ENCODE measurements around the gene PLXNC1.

PLXNC1 gene

GRCh38 chr12:94269316-94269999, 121.1 kb downstream of the PLXNC1 start:
- Mint-ChIP-seq H3K27me3 (no peaks in the 10 kb centered on the region), H3K36me3 (peaks cover 73% of the 10 kb centered on the region), H3K4me1 (peaks cover 82% of the 10 kb centered on the region), H3K4me3 (no peak overlapping the region), H3K27ac (peak overlapping the region; percentile 84), H3K9me3 (no peaks in the 10 kb centered on the region)
- no peak for ATAC-seq

GRCh38 chr12:94271351-94271750, 123.0 kb downstream of the PLXNC1 start:
- H3K4me3 Mint-ChIP-seq: no peak overlapping the region
- H3K4me1 Mint-ChIP-seq: peaks cover 68% of the 10 kb centered on the region
- peaks cover 54% of the 10 kb centered on the region for H3K36me3 Mint-ChIP-seq
- peak overlapping the region; percentile 71 for H3K27ac Mint-ChIP-seq
- no peak for ATAC-seq
- no peaks in the 10 kb centered on the region for H3K27me3 Mint-ChIP-seq
- H3K9me3 Mint-ChIP-seq: no peaks in the 10 kb centered on the region

- H3K9me3 Mint-ChIP-seq: no peaks in the 10 kb centered on the region
- H3K27ac Mint-ChIP-seq: peak overlapping the region; percentile 71
- H3K4me1 Mint-ChIP-seq: peaks cover 58% of the 10 kb centered on the region
- peaks cover 45% of the 10 kb centered on the region for H3K36me3 Mint-ChIP-seq
- H3K27me3 Mint-ChIP-seq: no peaks in the 10 kb centered on the region
- peak; percentile 28 for ATAC-seq
- H3K4me3 Mint-ChIP-seq: no peak overlapping the region
Observed at GRCh38 chr12:94272280-94272679, 123.9 kb downstream of the PLXNC1 start.

GRCh38 chr12:94273272-94273671, 124.9 kb downstream of the PLXNC1 start:
- H3K4me1 Mint-ChIP-seq: peaks cover 48% of the 10 kb centered on the region

GRCh38 chr12:94276725-94277124, 128.3 kb downstream of the PLXNC1 start:
- no peak for ATAC-seq
- H3K27me3 Mint-ChIP-seq: no peaks in the 10 kb centered on the region
- peaks cover 49% of the 10 kb centered on the region for H3K36me3 Mint-ChIP-seq
- H3K27ac Mint-ChIP-seq: no peak overlapping the region
- peaks cover 23% of the 10 kb centered on the region for H3K4me1 Mint-ChIP-seq
- no peaks in the 10 kb centered on the region for H3K9me3 Mint-ChIP-seq
- H3K4me3 Mint-ChIP-seq: no peak overlapping the region

More at GRCh38 chr12:94273272-94273671, 124.9 kb downstream of the PLXNC1 start:
- H3K27ac Mint-ChIP-seq: peak overlapping the region; percentile 71
- no peaks in the 10 kb centered on the region for H3K27me3 Mint-ChIP-seq
- ATAC-seq: no peak
- no peak overlapping the region for H3K4me3 Mint-ChIP-seq
- H3K36me3 Mint-ChIP-seq: peaks cover 49% of the 10 kb centered on the region
- no peaks in the 10 kb centered on the region for H3K9me3 Mint-ChIP-seq

- Mint-ChIP-seq H3K4me3 (no peak overlapping the region), H3K9me3 (no peaks in the 10 kb centered on the region), H3K27me3 (no peaks in the 10 kb centered on the region), H3K27ac (no peak overlapping the region), H3K36me3 (peaks cover 49% of the 10 kb centered on the region), H3K4me1 (peaks cover 23% of the 10 kb centered on the region)
- no peak for ATAC-seq
Observed at GRCh38 chr12:94277426-94278000, 129.1 kb downstream of the PLXNC1 start.

GRCh38 chr12:94280063-94280462, 131.7 kb downstream of the PLXNC1 start:
- peaks cover 34% of the 10 kb centered on the region for H3K4me1 Mint-ChIP-seq
- peaks cover 57% of the 10 kb centered on the region for H3K36me3 Mint-ChIP-seq
- H3K27me3 Mint-ChIP-seq: no peaks in the 10 kb centered on the region
- no peaks in the 10 kb centered on the region for H3K9me3 Mint-ChIP-seq
- peak; percentile 58 for ATAC-seq
- peak overlapping the region; percentile 52 for H3K27ac Mint-ChIP-seq
- H3K4me3 Mint-ChIP-seq: no peak overlapping the region

- Mint-ChIP-seq H3K4me1 (peaks cover 42% of the 10 kb centered on the region), H3K27ac (peak overlapping the region; percentile 69), H3K27me3 (no peaks in the 10 kb centered on the region), H3K9me3 (no peaks in the 10 kb centered on the region), H3K4me3 (no peak overlapping the region), H3K36me3 (peaks cover 71% of the 10 kb centered on the region)
- ATAC-seq: peak; percentile 64
Observed at GRCh38 chr12:94282675-94283074, 134.3 kb downstream of the PLXNC1 start.

GRCh38 chr12:94284046-94284445, 135.7 kb downstream of the PLXNC1 start:
- ATAC-seq: no peak
- Mint-ChIP-seq H3K9me3 (no peaks in the 10 kb centered on the region), H3K27ac (peak overlapping the region; percentile 69), H3K4me1 (peaks cover 46% of the 10 kb centered on the region), H3K27me3 (no peaks in the 10 kb centered on the region), H3K4me3 (no peak overlapping the region), H3K36me3 (peaks cover 70% of the 10 kb centered on the region)

GRCh38 chr12:94284859-94285258, 136.5 kb downstream of the PLXNC1 start:
- peaks cover 72% of the 10 kb centered on the region for H3K36me3 Mint-ChIP-seq
- H3K27me3 Mint-ChIP-seq: no peaks in the 10 kb centered on the region
- H3K27ac Mint-ChIP-seq: peak overlapping the region; percentile 69
- H3K4me1 Mint-ChIP-seq: peaks cover 44% of the 10 kb centered on the region
- H3K4me3 Mint-ChIP-seq: no peak overlapping the region
- no peaks in the 10 kb centered on the region for H3K9me3 Mint-ChIP-seq
- ATAC-seq: no peak

- peak overlapping the region; percentile 69 for H3K27ac Mint-ChIP-seq
- H3K27me3 Mint-ChIP-seq: no peaks in the 10 kb centered on the region
- peaks cover 79% of the 10 kb centered on the region for H3K36me3 Mint-ChIP-seq
- no peak overlapping the region for H3K4me3 Mint-ChIP-seq
- no peaks in the 10 kb centered on the region for H3K9me3 Mint-ChIP-seq
- H3K4me1 Mint-ChIP-seq: peaks cover 40% of the 10 kb centered on the region
- ATAC-seq: no peak
Observed at GRCh38 chr12:94285943-94286582, 137.7 kb downstream of the PLXNC1 start.

GRCh38 chr12:94286583-94287244, 138.3 kb downstream of the PLXNC1 start:
- Mint-ChIP-seq H3K27ac (peak overlapping the region; percentile 78), H3K36me3 (peaks cover 83% of the 10 kb centered on the region), H3K27me3 (no peaks in the 10 kb centered on the region), H3K9me3 (no peaks in the 10 kb centered on the region), H3K4me3 (no peak overlapping the region), H3K4me1 (peaks cover 37% of the 10 kb centered on the region)
- ATAC-seq: no peak

GRCh38 chr12:94287245-94287628, 138.9 kb downstream of the PLXNC1 start:
- ATAC-seq: no peak
- peaks cover 32% of the 10 kb centered on the region for H3K4me1 Mint-ChIP-seq
- no peaks in the 10 kb centered on the region for H3K9me3 Mint-ChIP-seq
- peaks cover 82% of the 10 kb centered on the region for H3K36me3 Mint-ChIP-seq
- peak overlapping the region; percentile 78 for H3K27ac Mint-ChIP-seq
- H3K4me3 Mint-ChIP-seq: no peak overlapping the region
- H3K27me3 Mint-ChIP-seq: no peaks in the 10 kb centered on the region

GRCh38 chr12:94289461-94290312, 141.3 kb downstream of the PLXNC1 start:
- Mint-ChIP-seq H3K4me1 (peaks cover 25% of the 10 kb centered on the region), H3K9me3 (no peaks in the 10 kb centered on the region), H3K27me3 (no peaks in the 10 kb centered on the region), H3K27ac (peak overlapping the region; percentile 23), H3K36me3 (peaks cover 80% of the 10 kb centered on the region), H3K4me3 (no peak overlapping the region)
- no peak for ATAC-seq

- ATAC-seq: no peak
- peaks cover 29% of the 10 kb centered on the region for H3K4me1 Mint-ChIP-seq
- H3K36me3 Mint-ChIP-seq: peaks cover 81% of the 10 kb centered on the region
- H3K4me3 Mint-ChIP-seq: no peak overlapping the region
- H3K27ac Mint-ChIP-seq: peak overlapping the region; percentile 23
- no peaks in the 10 kb centered on the region for H3K27me3 Mint-ChIP-seq
- H3K9me3 Mint-ChIP-seq: no peaks in the 10 kb centered on the region
Observed at GRCh38 chr12:94290353-94290752, 142.0 kb downstream of the PLXNC1 start.
